DOHH2 (cell line): ENCODE data around the gene COL17A1.

Source experiments
- H3F3A ChIP-seq: fragments of 200-600 bp; sonication (generic), shearing (Covaris generic); 2 replicates; pipeline ENCODE4 v1.6.0; 2016; ENCODE audit warnings: antibody characterized with exemption, mild to moderate bottlenecking; ENCODE audit not compliant: control insufficient read depth, insufficient read depth
- H3K27ac ChIP-seq: fragments of 200-600 bp; sonication (generic); 2 replicates; pipeline ENCODE4 v1.5.1; 2014; ENCODE audit warnings: low read depth, mild to moderate bottlenecking, low read length, moderate library complexity
- H3K27me3 ChIP-seq: fragments of 200-600 bp; sonication (generic); 2 replicates; pipeline ENCODE4 v1.6.1; 2014; ENCODE audit warnings: mild to moderate bottlenecking, low read length, mixed read lengths; ENCODE audit not compliant: control insufficient read depth
- H3K36me3 ChIP-seq: fragments of 200-600 bp; sonication (generic); 2 replicates; pipeline ENCODE4 v1.6.1; 2014; ENCODE audit warnings: mild to moderate bottlenecking, low read length, moderate library complexity, mixed read lengths; ENCODE audit not compliant: control insufficient read depth
- H3K4me1 ChIP-seq: fragments of 200-600 bp; sonication (generic); 2 replicates; pipeline ENCODE4 v1.6.1; 2014; ENCODE audit warnings: mild to moderate bottlenecking, low read length, mixed read lengths; ENCODE audit not compliant: control insufficient read depth
- H3K4me2 ChIP-seq: fragments of 200-600 bp; sonication (generic); 2 replicates; pipeline ENCODE4 v1.6.0; 2014; ENCODE audit warnings: mild to moderate bottlenecking, low read length, moderate library complexity
- H3K4me3 ChIP-seq: fragments of 200-600 bp; sonication (generic); 2 replicates; pipeline ENCODE4 v1.5.1; 2014; ENCODE audit warnings: mild to moderate bottlenecking, low read length, mixed read lengths
- H3K79me2 ChIP-seq: fragments of 200-600 bp; sonication (generic); 2 replicates; pipeline ENCODE4 v1.6.1; 2014; ENCODE audit warnings: mild to moderate bottlenecking, low read length, mixed read lengths; ENCODE audit not compliant: control insufficient read depth
- H3K9me2 ChIP-seq: fragments of 200-600 bp; sonication (generic); replicated peaks from 2 replicates; pipeline ENCODE4 v1.6.1; 2014; ENCODE audit warnings: mild to moderate bottlenecking, low read length, mixed read lengths; ENCODE audit not compliant: control insufficient read depth
- H3K9me3 ChIP-seq: fragments of 200-600 bp; sonication (generic); 2 replicates; pipeline ENCODE4 v1.6.1; 2014; ENCODE audit warnings: antibody characterized with exemption, low read length, mixed read lengths; ENCODE audit not compliant: control insufficient read depth, insufficient read depth
- H4K20me1 ChIP-seq: fragments of 200-600 bp; sonication (generic); 2 replicates; pipeline ENCODE4 v1.6.0; 2014; ENCODE audit warnings: low read depth, mild to moderate bottlenecking, antibody characterized with exemption, low read length, moderate library complexity; ENCODE audit not compliant: control insufficient read depth, insufficient read depth
- EZH2phosphoT487 ChIP-seq: fragments of 200-600 bp; sonication (generic); IDR thresholded peaks from 2 replicates; pipeline ENCODE4 v1.6.1; 2017; ENCODE audit warnings: borderline replicate concordance, mild to moderate bottlenecking, antibody characterized with exemption, low read length, moderate library complexity, mixed read lengths
- TF ChIP-seq, protein P1 (sequence below): fragments of 200-600 bp; sonication (generic); IDR thresholded peaks from one replicate; pipeline ENCODE4 v1.5.1; 2014; ENCODE audit warnings: antibody characterized with exemption, mild to moderate bottlenecking, low read depth, low read length; ENCODE audit not compliant: poor library complexity, severe bottlenecking

COL17A1 gene

DNA sequence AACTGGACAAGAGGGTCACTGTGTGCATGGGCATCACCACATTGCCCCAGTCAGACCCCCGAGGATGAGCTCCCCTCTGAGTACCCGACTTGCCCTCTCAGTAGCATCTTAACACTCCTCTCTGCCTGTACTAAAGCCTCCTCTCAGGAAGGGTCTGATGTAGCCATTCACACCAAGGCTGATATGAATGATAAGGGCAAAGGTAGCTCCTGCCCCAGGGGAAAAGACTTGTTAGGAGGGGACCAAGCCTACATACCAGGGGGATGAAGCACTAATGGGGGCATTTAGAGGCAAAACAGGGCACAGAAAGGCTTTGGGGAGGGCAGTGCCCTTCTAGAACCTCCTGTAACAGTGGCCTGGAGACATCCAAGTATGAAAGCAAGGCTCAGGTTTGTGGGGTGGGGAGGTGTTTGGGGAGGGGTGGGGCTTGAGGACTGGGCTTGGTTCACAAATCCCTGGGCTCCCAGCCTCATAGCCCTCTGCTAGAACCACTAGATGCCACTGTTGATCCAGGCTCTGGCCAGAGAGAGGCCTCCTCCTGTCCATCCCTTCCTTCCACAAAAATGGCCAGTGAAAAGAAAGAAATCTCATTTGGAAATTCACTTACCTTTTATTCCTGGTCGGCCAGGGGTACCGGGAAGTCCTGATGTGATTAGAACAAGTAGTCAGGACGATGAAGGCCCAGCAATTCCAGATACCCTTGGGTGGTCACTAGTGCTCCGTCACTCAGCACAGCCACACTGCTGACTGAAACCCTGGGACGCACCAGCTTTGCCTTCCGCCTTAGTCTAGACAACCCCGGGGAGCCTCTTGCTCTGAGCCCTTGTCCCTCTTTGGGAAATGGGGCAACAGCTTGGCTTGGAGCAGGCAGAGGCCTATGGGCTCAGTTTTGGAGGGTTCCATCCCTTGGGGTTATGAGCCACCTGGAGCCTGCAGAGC lies 40.3 kb downstream of the COL17A1 start:
- Histone ChIP-seq H3F3A (no peaks in the 10 kb centered on the region), H3K27ac (no peak overlapping the region), H3K27me3 (peaks cover 5% of the 10 kb centered on the region; the same call in 1 of the 2 replicates), H3K4me3 (no peak overlapping the region), H4K20me1 (no peaks in the 10 kb centered on the region), H3K9me3 (no peaks in the 10 kb centered on the region), H3K4me2 (no peak overlapping the region), H3K9me2 (no peaks in the 10 kb centered on the region), H3K79me2 (no peaks in the 10 kb centered on the region), H3K36me3 (no peaks in the 10 kb centered on the region), H3K4me1 (no peaks in the 10 kb centered on the region)
- TF ChIP-seq, protein P1, sequence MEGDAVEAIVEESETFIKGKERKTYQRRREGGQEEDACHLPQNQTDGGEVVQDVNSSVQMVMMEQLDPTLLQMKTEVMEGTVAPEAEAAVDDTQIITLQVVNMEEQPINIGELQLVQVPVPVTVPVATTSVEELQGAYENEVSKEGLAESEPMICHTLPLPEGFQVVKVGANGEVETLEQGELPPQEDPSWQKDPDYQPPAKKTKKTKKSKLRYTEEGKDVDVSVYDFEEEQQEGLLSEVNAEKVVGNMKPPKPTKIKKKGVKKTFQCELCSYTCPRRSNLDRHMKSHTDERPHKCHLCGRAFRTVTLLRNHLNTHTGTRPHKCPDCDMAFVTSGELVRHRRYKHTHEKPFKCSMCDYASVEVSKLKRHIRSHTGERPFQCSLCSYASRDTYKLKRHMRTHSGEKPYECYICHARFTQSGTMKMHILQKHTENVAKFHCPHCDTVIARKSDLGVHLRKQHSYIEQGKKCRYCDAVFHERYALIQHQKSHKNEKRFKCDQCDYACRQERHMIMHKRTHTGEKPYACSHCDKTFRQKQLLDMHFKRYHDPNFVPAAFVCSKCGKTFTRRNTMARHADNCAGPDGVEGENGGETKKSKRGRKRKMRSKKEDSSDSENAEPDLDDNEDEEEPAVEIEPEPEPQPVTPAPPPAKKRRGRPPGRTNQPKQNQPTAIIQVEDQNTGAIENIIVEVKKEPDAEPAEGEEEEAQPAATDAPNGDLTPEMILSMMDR = peak; percentile 10
- TF ChIP-seq EZH2phosphoT487 = no peak

DNA sequence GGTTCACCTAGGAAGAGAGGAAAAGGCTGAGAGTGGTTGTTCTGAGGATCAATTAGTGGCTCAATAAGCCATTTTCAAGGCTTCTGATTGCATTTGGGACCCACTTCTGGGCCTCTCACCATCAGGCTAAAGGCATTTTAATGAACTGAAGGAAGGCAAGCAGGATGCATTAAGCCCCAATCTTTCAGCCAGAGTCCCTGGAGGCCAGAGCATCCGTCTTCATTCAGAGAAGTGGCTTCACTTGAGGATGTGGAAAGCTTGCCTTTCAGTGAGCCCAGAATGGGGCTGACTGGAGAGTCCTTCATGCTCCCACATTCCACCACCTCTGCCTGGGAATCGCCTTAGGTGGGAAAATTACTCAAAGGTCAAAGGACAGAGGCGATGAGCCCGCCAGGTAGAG lies 41.8 kb downstream of the COL17A1 start:
- Histone ChIP-seq H3K4me1 (no peaks in the 10 kb centered on the region), H3K4me3 (no peak overlapping the region), H3K27me3 (peaks cover 5% of the 10 kb centered on the region; the same call in 1 of the 2 replicates), H3K9me2 (no peaks in the 10 kb centered on the region), H3F3A (no peaks in the 10 kb centered on the region), H3K9me3 (no peaks in the 10 kb centered on the region), H3K36me3 (no peaks in the 10 kb centered on the region), H3K27ac (no peak overlapping the region), H4K20me1 (no peaks in the 10 kb centered on the region), H3K4me2 (no peak overlapping the region), H3K79me2 (no peaks in the 10 kb centered on the region)
- no peak for TF ChIP-seq EZH2phosphoT487
- TF ChIP-seq, protein P1 = no peak

DNA sequence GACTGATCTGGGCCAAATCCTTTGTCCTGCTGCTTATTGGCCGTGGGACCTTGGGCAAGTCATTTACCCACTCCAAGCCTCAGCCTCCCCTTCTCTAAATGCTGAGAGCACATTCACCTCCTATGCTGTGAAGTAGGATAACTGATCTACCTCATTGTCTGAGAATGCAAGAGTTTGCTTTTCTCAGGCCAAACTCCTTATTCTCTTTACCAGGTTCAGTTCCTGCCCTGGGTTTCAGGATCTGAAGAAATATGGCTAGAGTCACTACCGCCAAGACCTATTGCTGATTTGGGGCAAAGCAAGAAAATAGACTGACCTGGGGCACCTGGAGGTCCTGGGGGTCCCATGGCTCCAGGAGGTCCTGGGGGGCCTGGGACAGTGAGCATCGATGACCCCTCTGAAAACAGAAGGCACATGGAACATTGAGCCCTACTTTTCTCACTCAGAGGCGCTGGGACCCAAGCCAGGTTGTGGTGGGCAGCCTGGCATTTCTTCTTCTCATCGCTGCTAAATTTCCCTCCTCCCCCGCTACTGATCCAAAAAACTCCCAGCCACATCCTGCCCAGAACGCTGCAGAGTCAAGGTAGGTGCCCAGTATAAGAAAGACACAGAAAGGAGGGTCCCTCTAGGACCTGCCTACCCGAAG lies 42.4 kb downstream of the COL17A1 start:
- H3F3A ChIP-seq = no peaks in the 10 kb centered on the region
- H3K4me1 ChIP-seq = no peaks in the 10 kb centered on the region
- TF ChIP-seq, protein P1 = no peak
- TF ChIP-seq EZH2phosphoT487 = no peak
- H3K36me3 ChIP-seq = no peaks in the 10 kb centered on the region
- no peaks in the 10 kb centered on the region for H3K9me3 ChIP-seq
- H4K20me1 ChIP-seq = no peaks in the 10 kb centered on the region
- H3K27me3 ChIP-seq = peaks cover under 1% of the 10 kb centered on the region; the same call in 1 of the 2 replicates
- H3K4me2 ChIP-seq = no peak overlapping the region
- no peak overlapping the region for H3K4me3 ChIP-seq
- H3K27ac ChIP-seq = no peak overlapping the region
- H3K79me2 ChIP-seq = no peaks in the 10 kb centered on the region
- no peaks in the 10 kb centered on the region for H3K9me2 ChIP-seq
